HCT116 (cell line): Measurements from ENCODE around the gene MIF4GD. TPM values are rescaled to one million over a fixed set of nuclear protein-coding genes. Genes with fewer than 3 reads are reported as not detected.

ENCODE experiments used
- ATAC-seq: fragments of 200-7000 bp; cut with Tn5 transposase; 2 replicates; pipeline ENCODE4 v1.9.1; 2020; ENCODE audit warnings: mild to moderate bottlenecking, moderate library complexity
- BruUV-seq: library from RNA; stranded (reverse); fragments of 400-500 nt; replicated peaks from 2 replicates; lab custom pipeline; 2021; lab: Mats Ljungman, UMichigan
- CTCF ChIA-PET: fragments of 300-600 bp; sonication (Branson Sonifier 250); formaldehyde crosslinking; loops from one replicate; lab custom pipeline; 2021; ENCODE audit warnings: antibody characterized with exemption; lab: Charles Lee
- POLR2A ChIA-PET: fragments of 300-600, 350-600 bp; sonication (Branson Sonifier 250); formaldehyde crosslinking; loops from one replicate; lab custom pipeline; 2021; ENCODE audit warnings: antibody characterized with exemption; lab: Charles Lee
- RAD21 ChIA-PET, 2 experiments: fragments of 300-600 bp; sonication (Branson Sonifier 250); formaldehyde crosslinking; loops; one replicate each; lab custom pipeline; 2023; ENCODE audit warnings: low total read pairs in 2 of 2; ENCODE audit not compliant: uncharacterized antibody in 2 of 2, unreplicated experiment in 2 of 2, low non-redundant PET in 1 of 2; lab: Charles Lee
- DNase-seq: peaks from one replicate; pipeline ENCODE4 v3.0.0-alpha.2; 2010; ENCODE audit warnings: low read depth, low spot score
- H2AFZ ChIP-seq: fragments of 200-600 bp; shearing (Covaris generic), sonication (generic); 2 replicates; pipeline ENCODE4 v1.6.1; 2017; ENCODE audit warnings: low read depth, mixed run types, mixed read lengths, antibody characterized with exemption, low read length; ENCODE audit not compliant: poor library complexity, severe bottlenecking
- H3K27ac ChIP-seq: 2 replicates; pipeline ENCODE4 v1.5.1; 2012; ENCODE audit warnings: low read depth, low read length
- H3K27me3 ChIP-seq: fragments of 200-600 bp; sonication (generic); 2 replicates; pipeline ENCODE4 v1.6.1; 2016; ENCODE audit warnings: mixed run types, low read length, mixed read lengths; ENCODE audit not compliant: insufficient read depth
- H3K36me3 ChIP-seq, 2 experiments: fragments of 200-500 bp in 1 of 2; fragments of 200-600 bp in 1 of 2; sonication (Bioruptor generic) in 1 of 2; sonication (generic) in 1 of 2; 2 replicates each; pipeline versions ENCODE4 v1.5.1 to v1.6.1; 2014 to 2016; ENCODE audit warnings: low read length in 2 of 2, inconsistent platforms in 1 of 2, mixed read lengths in 1 of 2, mixed run types in 1 of 2; ENCODE audit not compliant: insufficient read depth in 2 of 2, control insufficient read depth in 1 of 2
- H3K4me1 ChIP-seq, 2 experiments: fragments of 200-600 bp in 1 of 2; sonication (generic) in 1 of 2; 2 replicates each; pipeline versions ENCODE4 v1.5.1 to v1.6.1; 2012 to 2017; ENCODE audit warnings: low read length in 2 of 2, inconsistent platforms in 1 of 2, mild to moderate bottlenecking in 1 of 2, mixed read lengths in 1 of 2, mixed run types in 1 of 2, moderate library complexity in 1 of 2; ENCODE audit not compliant: insufficient read depth in 2 of 2, control insufficient read depth in 1 of 2
- H3K4me2 ChIP-seq: fragments of 200-600 bp; sonication (generic); 2 replicates; pipeline ENCODE4 v1.6.1; 2017; ENCODE audit warnings: mixed run types, low read length, mixed read lengths
- H3K4me3 ChIP-seq, 2 experiments: fragments of 200-600 bp in 1 of 2; sonication (generic) in 1 of 2; replicated peaks in 1 of 2; 2 replicates each; pipeline ENCODE4 v1.5.1; 2011 to 2016; ENCODE audit warnings: low read length in 2 of 2, control low read depth in 1 of 2, low read depth in 1 of 2, mild to moderate bottlenecking in 1 of 2, mixed read lengths in 1 of 2, mixed run types in 1 of 2
- H3K79me2 ChIP-seq: fragments of 200-600 bp; sonication (generic); 2 replicates; pipeline ENCODE4 v1.6.1; 2017; ENCODE audit warnings: mild to moderate bottlenecking, mixed run types, low read length, moderate library complexity, mixed read lengths; ENCODE audit not compliant: insufficient read depth
- H3K9ac ChIP-seq: fragments of 200-600 bp; sonication (generic); 2 replicates; pipeline ENCODE4 v1.6.1; 2016; ENCODE audit warnings: low read length, mixed read lengths
- H3K9me2 ChIP-seq: fragments of 200-600 bp; sonication (generic), shearing (Covaris generic); 2 replicates; pipeline ENCODE4 v1.6.1; 2017; ENCODE audit warnings: mixed run types, mild to moderate bottlenecking, moderate library complexity; ENCODE audit not compliant: insufficient read depth
- H3K9me3 ChIP-seq, 2 experiments: fragments of 200-500 bp in 1 of 2; fragments of 200-600 bp in 1 of 2; sonication (Bioruptor generic) in 1 of 2; sonication (generic) in 1 of 2; 2 replicates each; pipeline ENCODE4 v1.6.1; 2014 to 2017; ENCODE audit warnings: low read length in 2 of 2, mixed read lengths in 2 of 2, inconsistent platforms in 1 of 2, low read depth in 1 of 2, mild to moderate bottlenecking in 1 of 2, mixed run types in 1 of 2, moderate library complexity in 1 of 2; ENCODE audit not compliant: control insufficient read depth in 1 of 2, insufficient read depth in 1 of 2
- H4K20me1 ChIP-seq: fragments of 200-600 bp; sonication (generic), shearing (Covaris generic); 2 replicates; pipeline ENCODE4 v1.6.1; 2017; ENCODE audit warnings: mixed run types, mild to moderate bottlenecking, moderate library complexity; ENCODE audit not compliant: insufficient read depth
- CBX3 ChIP-seq: IDR thresholded peaks from 2 replicates; pipeline ENCODE4 v1.6.1; 2012; ENCODE audit warnings: low read depth
- CEBPB ChIP-seq: IDR thresholded peaks from 2 replicates; pipeline ENCODE4 v1.6.1; 2012; ENCODE audit warnings: low read depth
- ELF1 ChIP-seq: IDR thresholded peaks from 2 replicates; pipeline ENCODE4 v1.6.1; 2012; ENCODE audit warnings: low read depth, borderline replicate concordance
- EZH2 ChIP-seq: fragments of 200-600 bp; sonication (generic); IDR thresholded peaks from 2 replicates; pipeline ENCODE4 v1.6.1; 2017; ENCODE audit warnings: antibody characterized with exemption, mixed run types
- EZH2phosphoT487 ChIP-seq: fragments of 200-600 bp; IDR thresholded peaks from 2 replicates; pipeline ENCODE4 v1.6.1; 2018; ENCODE audit warnings: antibody characterized with exemption, borderline replicate concordance
- FOSL1 ChIP-seq: IDR thresholded peaks from 2 replicates; pipeline ENCODE4 v1.6.1; 2012; ENCODE audit warnings: low read depth
- POLR2AphosphoS5 ChIP-seq: IDR thresholded peaks from 2 replicates; pipeline ENCODE4 v1.6.1; 2011; ENCODE audit warnings: mild to moderate bottlenecking, low read depth, low read length, moderate library complexity
- RAD21 ChIP-seq: IDR thresholded peaks from 2 replicates; pipeline ENCODE4 v1.6.1; 2012; ENCODE audit warnings: low read depth, mild to moderate bottlenecking
- SIN3A ChIP-seq: IDR thresholded peaks from 2 replicates; pipeline ENCODE4 v1.6.1; 2012; ENCODE audit warnings: low read depth
- TCF7L2 ChIP-seq: IDR thresholded peaks from 2 replicates; pipeline ENCODE4 v1.7.0; 2011; ENCODE audit warnings: borderline replicate concordance, inconsistent platforms; ENCODE audit not compliant: insufficient read depth, insufficient read length; ENCODE audit errors: extremely low read depth
- intact Hi-C: fragments of 100-400 bp; cut with micrococcal nuclease; formaldehyde crosslinking; loops from 2 replicates; pipeline ENCODE4 v1.10.0; 2022
- total RNA-seq: library from RNA; stranded (reverse); gene quantifications from one replicate; pipeline ENCODE4 v1.2.1, GENCODE V29; 2021; ENCODE audit not compliant: unreplicated experiment
- TF ChIP-seq, protein P1 (sequence below): IDR thresholded peaks from 2 replicates; pipeline ENCODE4 v1.6.1; 2012
- TF ChIP-seq, protein P2 (sequence below): IDR thresholded peaks from 2 replicates; pipeline ENCODE4 v1.6.1; 2012
- TF ChIP-seq, protein P3 (sequence below), 3 experiments: fragments of 200-600 bp in 1 of 3; sonication (generic) in 1 of 3; IDR thresholded peaks in 2 of 3; conservative IDR thresholded peaks in 1 of 3; 2 replicates each; pipeline ENCODE4 v1.5.1; 2012 to 2017; ENCODE audit warnings: low read depth in 2 of 3, low read length in 2 of 3, antibody characterized with exemption in 1 of 3, borderline replicate concordance in 1 of 3, control low read depth in 1 of 3, mild to moderate bottlenecking in 1 of 3, mixed read lengths in 1 of 3, mixed run types in 1 of 3, moderate library complexity in 1 of 3; ENCODE audit not compliant: insufficient read depth in 1 of 3
- TF ChIP-seq, protein P4 (sequence below): IDR thresholded peaks from 2 replicates; pipeline ENCODE4 v1.6.1; 2012; ENCODE audit warnings: low read depth

MIF4GD gene
- total RNA-seq, 1 experiment from 2014 or later = 35.2 TPM

DNA sequence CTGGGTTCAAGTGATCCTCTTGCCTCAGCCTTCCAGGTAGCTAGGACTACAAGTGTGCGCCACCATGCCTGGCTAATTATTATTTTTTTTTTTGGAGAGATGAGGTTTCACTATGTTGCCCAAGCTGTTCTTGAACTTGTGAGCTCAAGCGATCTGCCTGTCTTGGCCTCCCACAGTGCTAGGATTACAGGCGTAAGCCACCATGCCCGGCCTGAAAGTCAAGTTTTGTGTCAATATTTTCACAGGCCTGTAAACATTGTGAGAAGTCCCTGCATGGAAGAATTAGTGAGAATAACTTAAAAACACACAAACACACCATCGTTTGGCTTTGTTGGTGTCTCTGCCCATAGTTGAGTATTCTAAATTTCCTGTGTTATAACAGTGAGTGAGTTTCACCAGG is 43.3 kb downstream of the MIF4GD start:
- intact Hi-C loops = no loop called here
- ChIA-PET CTCF (interaction anchor here (1.2 kb wide), 1 partner anchor 114 kb away, joined by 4 read pairs; no protein-coding TSS in a partner anchor), RAD21 (no interaction called here), POLR2A (no interaction called here)
- no peak overlapping the region for H3K9ac ChIP-seq
- no peaks in the 10 kb centered on the region for H3K4me1 ChIP-seq
- no peak overlapping the region for H3K4me3 ChIP-seq
- no peaks in the 10 kb centered on the region for H3K9me2 ChIP-seq
- H3K27ac ChIP-seq = no peak overlapping the region
- peaks cover 46 to 88% of the 10 kb centered on the region in 2 experiments; a peak in 3 of 4 replicates for H3K36me3 ChIP-seq
- H2AFZ ChIP-seq = no peak overlapping the region
- ATAC-seq = no peak
- no peaks in the 10 kb centered on the region for H4K20me1 ChIP-seq
- no peaks in the 10 kb centered on the region for H3K27me3 ChIP-seq
- H3K79me2 ChIP-seq = peaks cover 11% of the 10 kb centered on the region; the same call in 1 of the 2 replicates
- no peak overlapping the region for H3K4me2 ChIP-seq
- no peak for DNase-seq
- BruUV-seq = no TSS peak
- no peaks in the 10 kb centered on the region for H3K9me3 ChIP-seq
- TF ChIP-seq TCF7L2 (no peak), RAD21 (no peak), FOSL1 (no peak), CEBPB (no peak)
- TF ChIP-seq, protein P1, sequence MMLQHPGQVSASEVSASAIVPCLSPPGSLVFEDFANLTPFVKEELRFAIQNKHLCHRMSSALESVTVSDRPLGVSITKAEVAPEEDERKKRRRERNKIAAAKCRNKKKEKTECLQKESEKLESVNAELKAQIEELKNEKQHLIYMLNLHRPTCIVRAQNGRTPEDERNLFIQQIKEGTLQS = no peak
- TF ChIP-seq, protein P2, sequence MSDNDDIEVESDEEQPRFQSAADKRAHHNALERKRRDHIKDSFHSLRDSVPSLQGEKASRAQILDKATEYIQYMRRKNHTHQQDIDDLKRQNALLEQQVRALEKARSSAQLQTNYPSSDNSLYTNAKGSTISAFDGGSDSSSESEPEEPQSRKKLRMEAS = no peak

- POLR2A ChIA-PET = no interaction called here
- Histone ChIP-seq H3K4me2 (no peak overlapping the region), H3K27ac (no peak overlapping the region), H3K9me3 (no peaks in the 10 kb centered on the region), H3K9ac (no peak overlapping the region), H3K4me3 (no peak overlapping the region), H3K27me3 (no peaks in the 10 kb centered on the region), H3K4me1 (no peaks in the 10 kb centered on the region), H2AFZ (no peak overlapping the region), H3K79me2 (peaks cover 24% of the 10 kb centered on the region), H3K9me2 (no peaks in the 10 kb centered on the region), H3K36me3 (peaks cover 35 to 72% of the 10 kb centered on the region in 2 experiments; a peak in 3 of 4 replicates), H4K20me1 (no peaks in the 10 kb centered on the region)
- ATAC-seq = no peak
- intact Hi-C loops = no loop called here
- RAD21 ChIA-PET = no interaction called here
- no peak for DNase-seq
- CTCF ChIA-PET = interaction anchor here (1.2 kb wide), 1 partner anchor 187 kb away, joined by 3 read pairs; no protein-coding TSS in a partner anchor
- no TSS peak for BruUV-seq
- TF ChIP-seq SIN3A (no peak), ELF1 (no peak), EZH2phosphoT487 (no peak), EZH2 (no peak), RAD21 (no peak), FOSL1 (no peak), POLR2AphosphoS5 (no peak), CEBPB (no peak), CBX3 (no peak)
- TF ChIP-seq, protein P3, sequence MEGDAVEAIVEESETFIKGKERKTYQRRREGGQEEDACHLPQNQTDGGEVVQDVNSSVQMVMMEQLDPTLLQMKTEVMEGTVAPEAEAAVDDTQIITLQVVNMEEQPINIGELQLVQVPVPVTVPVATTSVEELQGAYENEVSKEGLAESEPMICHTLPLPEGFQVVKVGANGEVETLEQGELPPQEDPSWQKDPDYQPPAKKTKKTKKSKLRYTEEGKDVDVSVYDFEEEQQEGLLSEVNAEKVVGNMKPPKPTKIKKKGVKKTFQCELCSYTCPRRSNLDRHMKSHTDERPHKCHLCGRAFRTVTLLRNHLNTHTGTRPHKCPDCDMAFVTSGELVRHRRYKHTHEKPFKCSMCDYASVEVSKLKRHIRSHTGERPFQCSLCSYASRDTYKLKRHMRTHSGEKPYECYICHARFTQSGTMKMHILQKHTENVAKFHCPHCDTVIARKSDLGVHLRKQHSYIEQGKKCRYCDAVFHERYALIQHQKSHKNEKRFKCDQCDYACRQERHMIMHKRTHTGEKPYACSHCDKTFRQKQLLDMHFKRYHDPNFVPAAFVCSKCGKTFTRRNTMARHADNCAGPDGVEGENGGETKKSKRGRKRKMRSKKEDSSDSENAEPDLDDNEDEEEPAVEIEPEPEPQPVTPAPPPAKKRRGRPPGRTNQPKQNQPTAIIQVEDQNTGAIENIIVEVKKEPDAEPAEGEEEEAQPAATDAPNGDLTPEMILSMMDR (IDR thresholded peaks at IDR 0.05 in 2 of 3, conservative IDR thresholded peaks at IDR 0.05 in 1 of 3; ENCODE audit: borderline replicate concordance in 1 of 3, insufficient read depth in 1 of 3, low read depth in 2 of 3, low read length in 2 of 3) = no peak
- TF ChIP-seq, protein P4, sequence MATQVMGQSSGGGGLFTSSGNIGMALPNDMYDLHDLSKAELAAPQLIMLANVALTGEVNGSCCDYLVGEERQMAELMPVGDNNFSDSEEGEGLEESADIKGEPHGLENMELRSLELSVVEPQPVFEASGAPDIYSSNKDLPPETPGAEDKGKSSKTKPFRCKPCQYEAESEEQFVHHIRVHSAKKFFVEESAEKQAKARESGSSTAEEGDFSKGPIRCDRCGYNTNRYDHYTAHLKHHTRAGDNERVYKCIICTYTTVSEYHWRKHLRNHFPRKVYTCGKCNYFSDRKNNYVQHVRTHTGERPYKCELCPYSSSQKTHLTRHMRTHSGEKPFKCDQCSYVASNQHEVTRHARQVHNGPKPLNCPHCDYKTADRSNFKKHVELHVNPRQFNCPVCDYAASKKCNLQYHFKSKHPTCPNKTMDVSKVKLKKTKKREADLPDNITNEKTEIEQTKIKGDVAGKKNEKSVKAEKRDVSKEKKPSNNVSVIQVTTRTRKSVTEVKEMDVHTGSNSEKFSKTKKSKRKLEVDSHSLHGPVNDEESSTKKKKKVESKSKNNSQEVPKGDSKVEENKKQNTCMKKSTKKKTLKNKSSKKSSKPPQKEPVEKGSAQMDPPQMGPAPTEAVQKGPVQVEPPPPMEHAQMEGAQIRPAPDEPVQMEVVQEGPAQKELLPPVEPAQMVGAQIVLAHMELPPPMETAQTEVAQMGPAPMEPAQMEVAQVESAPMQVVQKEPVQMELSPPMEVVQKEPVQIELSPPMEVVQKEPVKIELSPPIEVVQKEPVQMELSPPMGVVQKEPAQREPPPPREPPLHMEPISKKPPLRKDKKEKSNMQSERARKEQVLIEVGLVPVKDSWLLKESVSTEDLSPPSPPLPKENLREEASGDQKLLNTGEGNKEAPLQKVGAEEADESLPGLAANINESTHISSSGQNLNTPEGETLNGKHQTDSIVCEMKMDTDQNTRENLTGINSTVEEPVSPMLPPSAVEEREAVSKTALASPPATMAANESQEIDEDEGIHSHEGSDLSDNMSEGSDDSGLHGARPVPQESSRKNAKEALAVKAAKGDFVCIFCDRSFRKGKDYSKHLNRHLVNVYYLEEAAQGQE = no peak
- TF ChIP-seq, protein P1 = no peak
Measured at GRCh38 chr17:75225016-75225415, 46.0 kb downstream of the MIF4GD start.
